GM12873 (cell line): ENCODE data around the gene TNFSF11.

Experiments used
- TF ChIP-seq, protein P1 (sequence below): IDR thresholded peaks from 2 replicates; pipeline ENCODE4 v1.5.1; 2012; ENCODE audit warnings: low read depth, mild to moderate bottlenecking, moderate library complexity, low read length, control low read depth; ENCODE audit not compliant: insufficient read depth; ENCODE audit errors: missing control alignments

TNFSF11 gene

GRCh38 chr13:42615691-42616090, 41.7 kb downstream of the TNFSF11 start:
- TF ChIP-seq, protein P1, sequence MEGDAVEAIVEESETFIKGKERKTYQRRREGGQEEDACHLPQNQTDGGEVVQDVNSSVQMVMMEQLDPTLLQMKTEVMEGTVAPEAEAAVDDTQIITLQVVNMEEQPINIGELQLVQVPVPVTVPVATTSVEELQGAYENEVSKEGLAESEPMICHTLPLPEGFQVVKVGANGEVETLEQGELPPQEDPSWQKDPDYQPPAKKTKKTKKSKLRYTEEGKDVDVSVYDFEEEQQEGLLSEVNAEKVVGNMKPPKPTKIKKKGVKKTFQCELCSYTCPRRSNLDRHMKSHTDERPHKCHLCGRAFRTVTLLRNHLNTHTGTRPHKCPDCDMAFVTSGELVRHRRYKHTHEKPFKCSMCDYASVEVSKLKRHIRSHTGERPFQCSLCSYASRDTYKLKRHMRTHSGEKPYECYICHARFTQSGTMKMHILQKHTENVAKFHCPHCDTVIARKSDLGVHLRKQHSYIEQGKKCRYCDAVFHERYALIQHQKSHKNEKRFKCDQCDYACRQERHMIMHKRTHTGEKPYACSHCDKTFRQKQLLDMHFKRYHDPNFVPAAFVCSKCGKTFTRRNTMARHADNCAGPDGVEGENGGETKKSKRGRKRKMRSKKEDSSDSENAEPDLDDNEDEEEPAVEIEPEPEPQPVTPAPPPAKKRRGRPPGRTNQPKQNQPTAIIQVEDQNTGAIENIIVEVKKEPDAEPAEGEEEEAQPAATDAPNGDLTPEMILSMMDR, result no peak

DNA sequence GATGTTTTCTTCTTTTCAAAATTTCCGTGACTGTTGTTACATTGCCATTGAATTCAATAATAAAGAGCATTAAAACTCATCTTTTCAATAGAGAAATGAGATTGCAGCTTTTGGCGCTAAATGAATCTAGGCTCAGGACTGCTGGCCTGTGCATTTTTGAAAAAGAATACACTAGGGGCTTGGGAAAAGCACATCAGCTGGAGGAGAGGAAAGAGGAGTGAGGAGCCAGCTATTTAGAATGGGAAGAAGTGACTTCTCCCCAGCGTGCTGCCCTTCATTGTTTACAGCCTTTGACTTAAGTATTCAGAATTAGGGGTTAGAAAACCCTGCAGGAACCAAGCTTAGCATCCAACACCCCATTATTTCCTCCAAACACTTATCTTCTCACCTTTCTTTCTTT, 43.3 kb downstream of the TNFSF11 start:
- TF ChIP-seq, protein P1, result no peak

- TF ChIP-seq, protein P1, result no peak
These were observed 50.0 kb downstream of the TNFSF11 start for GRCh38 chr13:42623916-42624315.

DNA sequence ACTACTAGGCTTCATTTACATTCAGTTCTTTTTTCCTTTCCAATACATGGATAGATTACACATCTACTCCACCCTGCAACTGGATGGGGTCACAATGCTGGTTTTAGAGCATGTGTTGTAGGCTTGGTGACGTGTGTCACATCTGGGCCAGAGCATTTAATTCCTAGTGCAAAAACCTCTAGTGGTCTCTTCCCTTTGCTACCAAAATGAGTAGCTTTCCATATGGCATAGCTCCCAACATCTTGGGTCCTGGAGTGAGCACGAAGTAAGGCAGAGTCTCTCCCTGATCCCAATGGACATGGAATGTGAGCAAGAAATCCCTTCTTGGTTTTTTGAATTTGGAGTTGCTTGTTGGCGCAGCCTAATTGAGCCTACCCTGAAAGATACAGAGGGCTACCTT, 51.7 kb downstream of the TNFSF11 start:
- TF ChIP-seq, protein P1, result no peak

GRCh38 chr13:42626176-42626860, 52.4 kb downstream of the TNFSF11 start:
- TF ChIP-seq, protein P1, result no peak

GRCh38 chr13:42628666-42629065, 54.7 kb downstream of the TNFSF11 start:
- TF ChIP-seq, protein P1, result no peak

DNA sequence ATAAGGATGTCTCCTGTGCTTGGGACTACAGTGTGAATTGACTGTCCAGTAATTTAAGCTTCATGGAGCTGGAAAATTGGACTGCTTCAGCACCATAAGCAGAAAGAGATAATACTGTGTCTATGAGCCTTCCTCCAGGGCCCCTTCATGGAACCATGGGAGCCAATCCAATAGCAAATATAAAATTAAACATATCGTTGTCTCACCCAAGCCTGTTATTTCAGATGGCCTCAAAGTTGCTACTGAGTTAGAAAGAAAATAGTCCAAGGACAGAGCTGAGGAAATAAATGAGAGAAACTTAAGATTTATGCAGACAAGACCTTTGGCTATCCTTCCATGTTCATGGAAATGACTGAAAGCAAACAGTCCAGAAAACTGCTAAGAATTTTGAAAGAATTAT, 57.2 kb downstream of the TNFSF11 start:
- TF ChIP-seq, protein P1, result no peak
